HG02885 (cell line): ENCODE measurements around the gene HSDL1.
"Not testable (repeated sequence)": the region's sequence is repeated elsewhere in the genome, so short reads cannot be mapped to it uniquely, and the experiment has no call there.

ENCODE experiments used
- ATAC-seq: cut with Tn5 transposase; IDR thresholded peaks from one replicate; pipeline ENCODE4 v1.9.1; 2021; ENCODE audit warnings: mild to moderate bottlenecking; ENCODE audit not compliant: unreplicated experiment, poor library complexity

Gene HSDL1

GRCh38 chr16:84139628-84140258 is 5.2 kb downstream of the HSDL1 start:
- ATAC-seq, result no peak

DNA sequence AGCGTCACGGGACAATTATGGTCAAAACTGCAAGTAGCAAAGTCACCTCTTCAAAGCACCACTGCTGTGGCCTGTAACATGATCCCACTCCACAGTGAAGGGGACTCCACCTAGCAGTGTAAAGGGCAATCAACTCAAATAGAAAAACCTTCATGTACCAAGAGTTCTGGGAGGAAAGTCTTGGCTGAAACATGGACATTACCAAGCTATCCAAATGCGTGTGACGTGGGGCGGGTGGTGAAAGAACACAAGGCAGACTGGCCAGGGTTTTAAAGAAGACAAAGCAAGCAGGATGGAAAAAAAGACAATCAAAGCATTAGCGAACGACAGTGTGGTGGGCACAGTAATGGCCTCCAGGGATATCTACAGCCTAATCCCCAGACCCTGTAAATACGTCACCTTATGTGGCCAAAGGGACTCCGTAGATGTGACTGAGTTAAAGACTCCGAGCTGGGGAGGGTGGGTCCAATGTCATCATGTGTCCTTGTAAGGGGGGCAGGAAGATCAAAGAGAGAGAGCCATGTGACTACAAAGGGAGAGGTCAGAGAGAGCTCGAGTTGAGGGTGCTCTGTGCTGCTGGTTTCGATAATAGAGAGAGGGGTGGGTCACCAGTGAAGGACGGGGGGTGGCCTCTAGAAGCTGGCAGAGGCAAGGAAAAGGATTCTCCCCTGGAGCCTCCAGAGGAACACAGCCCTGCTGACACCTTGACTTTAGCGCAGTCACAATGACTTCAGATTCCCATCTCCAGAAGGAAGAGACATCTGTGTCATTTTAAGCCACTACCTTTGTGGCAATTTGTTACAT is 6.0 kb downstream of the HSDL1 start:
- no peak for ATAC-seq

DNA sequence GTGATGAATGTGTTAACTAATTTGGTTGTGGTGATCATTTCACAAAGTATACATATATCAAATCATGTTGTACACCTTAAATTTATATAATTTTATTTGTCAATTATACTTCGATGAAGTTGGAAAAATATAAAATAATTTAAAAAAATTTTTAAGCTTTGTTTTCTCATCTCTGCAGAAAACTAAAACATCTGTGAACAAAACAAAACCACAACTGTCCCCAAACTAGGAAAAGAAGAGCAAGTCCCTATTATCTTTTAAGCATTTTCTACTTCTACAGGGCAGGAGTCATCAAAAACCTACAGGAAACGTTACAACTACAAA is 6.5 kb downstream of the HSDL1 start:
- ATAC-seq, result no peak

- no peak for ATAC-seq
Measured at GRCh38 chr16:84137769-84138357, 7.1 kb downstream of the HSDL1 start.

DNA sequence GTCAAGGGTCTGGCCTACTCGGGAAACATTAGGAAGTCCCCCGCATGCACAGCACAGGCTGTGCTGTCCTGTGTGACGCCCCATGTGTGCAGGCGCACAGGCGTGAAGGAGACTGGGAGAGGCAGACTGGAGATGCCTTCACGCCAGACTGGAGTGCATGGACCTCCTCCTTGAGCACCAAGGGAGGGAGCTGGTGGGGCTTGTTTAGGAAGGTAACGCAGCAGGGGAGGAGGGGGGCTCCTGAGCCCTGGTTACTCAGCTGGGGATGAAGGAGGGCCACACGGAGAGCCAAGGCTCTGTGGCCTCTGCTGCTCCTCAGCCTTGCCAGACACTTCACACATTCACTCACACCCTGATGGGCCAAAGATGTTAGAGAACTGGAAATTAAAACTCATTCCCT is 7.7 kb downstream of the HSDL1 start:
- no peak for ATAC-seq

DNA sequence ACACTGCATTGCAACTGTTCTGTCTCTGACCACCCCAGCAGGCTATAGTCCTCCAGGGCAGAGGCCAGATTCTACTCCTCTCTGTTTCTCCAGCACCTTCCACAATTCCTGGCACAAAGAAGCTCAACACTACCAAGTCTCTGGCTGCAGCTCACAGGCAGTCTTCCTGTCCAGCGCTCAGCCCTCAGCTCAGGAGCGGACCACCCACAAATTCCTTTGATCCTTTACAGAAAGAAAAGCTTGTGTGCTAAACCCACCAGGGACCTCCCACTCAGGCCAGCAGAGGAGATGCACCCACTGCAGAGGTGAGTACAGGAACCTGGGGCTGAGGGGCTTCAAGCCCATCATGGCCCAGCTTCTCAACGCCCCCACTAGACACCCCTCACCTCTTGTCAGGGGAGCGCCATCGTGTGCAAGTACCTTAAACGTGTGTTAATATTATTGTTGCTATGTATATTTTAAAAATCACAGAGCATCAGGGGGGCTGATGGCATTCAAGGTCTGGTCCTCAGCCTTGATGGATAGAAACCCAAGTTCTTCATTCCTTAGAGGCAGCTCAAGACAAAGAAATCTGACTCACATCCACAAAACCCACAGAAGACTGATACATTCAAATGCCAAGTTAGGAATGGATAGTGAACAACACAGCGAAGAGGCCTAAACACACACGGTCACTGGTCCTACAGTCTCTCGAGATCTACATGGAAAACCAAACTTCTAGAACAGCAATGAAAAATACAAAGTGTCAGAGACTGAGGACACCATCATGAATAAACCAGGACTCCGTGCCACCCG is 8.4 kb downstream of the HSDL1 start:
- ATAC-seq, result no peak

- ATAC-seq, result no peak
Measured at GRCh38 chr16:84132527-84133285, 12.3 kb downstream of the HSDL1 start.

GRCh38 chr16:84131117-84131516 is 13.9 kb downstream of the HSDL1 start:
- no peak for ATAC-seq

- ATAC-seq, result no peak
Measured at GRCh38 chr16:84124257-84125073, 20.5 kb downstream of the HSDL1 start.

DNA sequence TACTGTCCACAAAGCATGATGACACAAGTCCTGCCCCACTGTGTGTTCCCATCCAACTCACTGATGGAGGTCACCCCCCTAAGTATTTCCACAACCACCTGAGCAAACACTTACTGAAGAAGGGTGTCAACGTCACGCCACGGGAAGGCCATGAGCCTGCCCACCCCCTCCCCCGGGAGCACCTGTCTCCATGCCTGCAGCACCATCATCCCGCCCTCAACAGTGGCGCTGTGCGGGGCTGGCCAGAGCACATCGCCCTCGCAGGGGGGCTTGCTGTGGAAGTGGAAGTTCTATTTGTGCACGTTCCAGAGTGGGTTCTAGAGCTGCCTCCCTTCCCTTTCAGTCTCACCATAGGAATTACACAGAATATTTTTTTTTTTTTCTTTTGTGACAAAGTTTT is 24.0 kb downstream of the HSDL1 start:
- no peak for ATAC-seq

- no peak for ATAC-seq
Measured at GRCh38 chr16:84120023-84120422, 25.0 kb downstream of the HSDL1 start.

GRCh38 chr16:84119368-84119767 is 25.6 kb downstream of the HSDL1 start:
- ATAC-seq, result no peak

DNA sequence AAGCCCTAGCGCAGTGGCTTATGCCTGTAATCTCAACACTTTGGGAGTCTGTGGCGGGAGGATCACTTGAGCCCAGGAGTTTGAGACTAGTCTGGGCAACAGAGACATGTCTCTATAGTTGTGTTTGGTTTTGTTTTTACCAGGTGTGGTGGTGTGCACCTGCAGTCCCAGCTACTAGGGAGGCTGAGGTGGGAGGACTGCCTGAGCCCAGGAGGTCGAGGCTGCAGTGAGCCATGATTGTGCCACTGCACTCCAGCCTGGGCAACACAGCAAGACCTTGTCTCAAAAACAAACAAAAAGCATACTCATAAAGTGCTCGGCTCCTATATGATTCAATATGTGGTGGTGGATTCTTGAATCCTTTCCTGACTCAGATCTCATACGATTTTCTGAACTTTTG is 26.7 kb downstream of the HSDL1 start:
- not testable (repeated sequence) for ATAC-seq

- no peak for ATAC-seq
Measured at GRCh38 chr16:84117494-84117843, 27.5 kb downstream of the HSDL1 start.

- peak; percentile 91 for ATAC-seq
Measured at GRCh38 chr16:84116720-84117493, 28.1 kb downstream of the HSDL1 start, which contains the start of gene MBTPS1. TSS of gene MBTPS1 (minus strand) at chr16:84116942. CDS start at chr16:84101783, 15,159 bp downstream.

DNA sequence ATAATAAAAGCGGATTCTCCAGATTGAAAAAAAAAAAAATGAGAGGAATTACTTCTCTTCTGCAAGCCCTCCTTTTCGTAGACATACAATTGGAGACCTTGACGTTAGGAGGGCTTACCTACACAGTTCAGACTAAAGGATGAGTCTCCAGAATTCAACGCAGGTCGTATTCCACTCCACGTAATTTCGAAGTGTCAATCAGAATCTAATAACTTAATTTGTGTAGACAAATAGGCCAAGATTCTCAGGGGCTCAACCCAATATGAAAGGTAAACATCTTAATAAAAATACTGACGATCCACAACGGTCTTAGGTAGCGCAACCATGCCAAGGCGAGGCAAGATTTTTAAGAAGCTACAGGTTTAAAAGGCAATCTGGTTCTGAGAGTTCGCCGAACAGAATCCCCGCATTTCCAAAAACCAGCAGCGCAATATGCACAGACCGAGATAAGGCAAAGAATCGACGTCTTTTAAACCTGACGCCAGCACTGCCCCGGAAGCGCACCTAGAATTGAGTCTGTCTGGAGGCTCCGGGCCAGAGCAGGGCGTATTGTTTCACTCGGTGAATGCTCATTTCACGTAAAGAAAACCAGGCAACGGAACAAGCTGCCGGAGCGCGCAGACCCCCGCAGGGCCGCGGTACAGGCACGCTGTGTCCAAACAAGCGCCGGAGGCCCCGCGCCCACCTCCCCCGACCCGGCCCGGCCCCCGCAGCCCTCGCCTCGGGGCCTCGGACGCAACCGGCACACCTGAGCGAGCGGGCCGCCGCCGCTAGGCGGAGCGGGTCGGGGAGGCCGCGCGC is 28.9 kb downstream of the HSDL1 start:
- peak; percentile 38 for ATAC-seq

DNA sequence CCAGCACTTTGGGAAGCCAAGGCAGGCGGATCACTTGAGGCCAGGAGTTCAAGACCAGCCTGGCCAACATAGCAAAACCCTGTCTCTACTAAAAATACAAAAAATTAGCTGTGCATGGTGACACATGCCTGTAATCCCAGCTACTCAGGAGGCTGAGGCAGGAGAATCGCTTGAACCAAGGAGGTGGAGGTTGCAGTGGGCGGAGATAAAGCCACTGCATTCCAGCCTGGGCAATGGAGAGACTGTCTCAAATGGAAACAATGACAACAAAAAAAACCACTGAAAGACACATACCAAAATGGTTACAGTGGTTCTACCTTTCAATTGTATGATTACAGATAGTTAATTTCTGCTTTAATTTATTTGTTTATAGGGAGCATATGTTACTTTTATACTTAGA is 33.0 kb downstream of the HSDL1 start:
- ATAC-seq, result not testable (repeated sequence)

- ATAC-seq, result no peak
Measured at GRCh38 chr16:84111525-84111924, 33.5 kb downstream of the HSDL1 start.
